ENCODE results near the gene PPIL6.

The PPIL6 gene

DNA sequence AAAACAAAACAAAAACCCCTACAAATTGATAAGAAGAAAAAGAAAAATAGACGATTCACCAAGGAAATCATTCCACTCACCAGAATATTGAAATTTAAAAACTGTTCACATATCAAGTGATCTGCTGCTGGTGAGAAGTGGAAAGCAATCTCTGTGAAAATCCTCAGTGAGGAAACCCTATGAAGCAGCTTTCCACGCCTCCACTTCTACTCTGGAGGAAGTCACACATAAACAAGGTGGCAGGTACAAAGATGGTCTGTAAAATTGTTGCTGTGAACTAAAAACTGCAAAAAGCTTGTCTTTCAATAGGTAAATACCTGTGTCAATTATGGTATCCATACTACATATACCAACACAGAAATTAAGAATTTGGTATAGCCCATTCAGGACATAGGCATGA, 76.7 kb downstream of the PPIL6 start:
- no peak for DNase-seq (ENCODE audit: low read depth in 3 of 3)

- DNase-seq (ENCODE audit: low read depth in 3 of 3): no peak
Observed at GRCh38 chr6:109362102-109362884, 78.1 kb downstream of the PPIL6 start.

- no peak for DNase-seq (ENCODE audit: low read depth in 3 of 3)
Observed at GRCh38 chr6:109360791-109361190, 79.6 kb downstream of the PPIL6 start.

- no peak for DNase-seq (ENCODE audit: low read depth in 3 of 3)
Observed at GRCh38 chr6:109360281-109360680, 80.1 kb downstream of the PPIL6 start.

DNA sequence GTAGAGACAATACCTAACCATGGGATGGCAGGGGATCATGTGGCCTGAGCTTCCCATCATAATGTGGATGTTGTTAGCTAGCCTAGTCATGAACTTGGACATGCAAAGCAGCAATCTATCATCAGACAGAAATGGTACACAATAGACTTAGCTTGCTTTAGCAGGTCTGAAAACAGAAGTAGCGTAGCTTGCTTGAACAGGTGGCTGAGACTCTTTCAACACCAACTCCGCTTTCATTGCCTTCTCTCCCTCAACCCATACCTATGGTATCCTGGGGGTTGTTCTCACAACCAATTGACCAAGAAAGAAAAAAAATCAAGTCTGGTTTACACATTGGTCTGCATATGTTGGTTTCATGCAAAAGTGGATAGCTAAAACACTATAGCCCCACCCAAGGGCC, 81.2 kb downstream of the PPIL6 start:
- no peak for DNase-seq (ENCODE audit: low read depth in 3 of 3)

DNA sequence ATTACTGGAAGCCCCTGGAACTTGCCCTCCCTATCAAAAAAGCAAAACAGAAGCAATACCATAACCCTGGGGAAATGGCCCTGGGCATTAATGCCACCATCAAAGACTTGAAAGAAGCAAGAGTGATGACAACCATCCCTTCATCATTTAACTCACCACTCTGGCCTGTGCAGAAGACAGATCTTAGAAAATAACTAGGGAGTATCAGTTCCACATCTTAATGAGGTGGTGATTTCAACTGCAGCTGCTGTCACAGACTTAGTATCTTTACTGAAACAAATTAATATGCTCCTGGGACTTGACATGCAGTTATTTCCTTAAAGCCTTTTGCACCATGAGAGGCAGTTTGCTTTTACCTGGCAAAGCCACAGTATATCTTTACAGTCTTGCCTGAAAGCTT, 82.2 kb downstream of the PPIL6 start:
- no peak for DNase-seq (ENCODE audit: low read depth in 3 of 3)

DNA sequence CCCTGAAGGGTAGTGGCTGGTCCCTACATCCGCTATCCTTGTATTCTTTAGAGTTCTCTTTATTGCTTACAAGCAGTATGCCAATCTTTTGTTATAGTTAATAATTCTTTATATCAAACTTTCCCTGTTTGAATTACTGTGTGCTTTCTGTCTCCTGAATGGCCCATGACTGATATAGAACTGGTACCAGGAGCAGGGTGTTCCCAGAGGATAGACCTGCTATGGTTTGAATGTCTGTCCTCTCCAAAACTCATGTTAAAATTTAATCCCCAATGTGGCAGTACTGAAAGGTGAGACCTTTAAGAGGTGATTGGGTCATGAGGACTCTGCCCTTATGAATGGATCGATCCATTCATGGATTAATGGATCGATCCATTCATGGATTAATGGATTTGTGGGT, 84.2 kb downstream of the PPIL6 start:
- DNase-seq (ENCODE audit: low read depth in 3 of 3): no peak

- DNase-seq (ENCODE audit: low read depth in 3 of 3): no peak
Observed at GRCh38 chr6:109351231-109352130, 88.9 kb downstream of the PPIL6 start.

DNA sequence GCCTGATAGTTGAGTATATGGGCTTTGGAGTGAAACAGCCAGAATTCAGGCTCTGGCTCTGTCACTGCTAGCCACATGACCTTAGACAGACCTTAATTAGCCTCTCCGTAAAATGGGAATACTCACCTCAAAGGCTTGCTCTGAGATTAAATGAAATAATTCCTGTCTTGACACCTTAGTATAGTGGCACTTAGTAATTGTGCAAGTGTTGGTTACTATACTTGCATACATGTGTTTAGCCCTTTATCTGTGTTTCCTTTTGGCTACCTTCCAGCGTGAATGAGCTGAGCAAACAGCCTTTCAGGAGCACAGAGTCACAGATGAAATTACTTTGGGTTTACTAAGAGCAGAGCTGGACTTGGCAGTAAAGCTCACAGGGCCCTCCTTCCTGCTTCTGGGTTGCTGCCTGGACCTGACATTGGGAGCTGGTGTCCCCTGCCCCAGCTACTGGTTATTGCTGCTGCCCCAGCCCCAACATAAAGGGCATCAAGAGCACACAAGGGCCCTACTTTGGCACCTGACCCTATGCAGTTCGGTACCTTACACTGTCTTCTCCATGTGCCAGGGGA, 90.9 kb downstream of the PPIL6 start:
- no peak for DNase-seq (ENCODE audit: low read depth in 3 of 3)

DNA sequence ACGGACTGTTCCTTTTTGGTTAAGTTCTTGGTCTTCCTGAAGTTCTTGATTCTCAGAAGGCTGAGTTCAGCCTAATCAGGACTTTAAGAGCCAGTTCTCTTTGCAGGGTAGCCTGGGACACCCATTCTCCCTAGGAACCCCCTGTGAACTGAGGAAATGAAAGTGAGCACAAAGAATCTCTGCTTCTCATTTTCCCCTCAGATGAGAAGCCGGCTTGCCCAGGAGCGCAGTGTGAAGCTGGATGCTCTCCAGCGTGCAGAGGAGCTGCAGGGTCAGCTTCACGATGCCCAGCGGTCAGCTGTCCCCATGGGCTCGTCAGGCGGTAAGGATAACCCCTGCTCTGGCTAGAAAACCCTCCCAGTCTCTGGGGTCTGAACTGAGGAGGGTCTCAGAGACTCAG, 92.2 kb downstream of the PPIL6 start:
- DNase-seq (ENCODE audit: low read depth in 3 of 3): no peak

DNA sequence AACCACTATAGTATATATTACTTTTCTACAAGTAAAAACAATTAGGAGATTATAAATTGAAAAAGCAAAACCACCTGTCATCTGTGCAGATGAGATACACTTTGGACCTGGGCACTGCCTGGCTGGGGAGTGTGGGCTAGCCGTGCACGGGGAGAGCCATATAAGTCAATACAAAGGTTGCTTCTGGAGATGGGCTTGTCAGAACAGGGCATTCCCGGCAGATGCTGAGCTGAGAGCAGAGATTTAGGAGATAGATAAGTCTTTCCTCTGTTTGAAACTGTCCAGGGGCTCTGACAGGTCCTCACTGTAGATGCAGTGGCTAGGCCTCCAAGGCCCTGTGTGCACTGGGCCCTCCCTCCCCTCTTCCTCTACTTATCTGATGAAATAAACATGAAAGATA, 92.6 kb downstream of the PPIL6 start:
- no peak for DNase-seq (ENCODE audit: low read depth in 3 of 3)

DNA sequence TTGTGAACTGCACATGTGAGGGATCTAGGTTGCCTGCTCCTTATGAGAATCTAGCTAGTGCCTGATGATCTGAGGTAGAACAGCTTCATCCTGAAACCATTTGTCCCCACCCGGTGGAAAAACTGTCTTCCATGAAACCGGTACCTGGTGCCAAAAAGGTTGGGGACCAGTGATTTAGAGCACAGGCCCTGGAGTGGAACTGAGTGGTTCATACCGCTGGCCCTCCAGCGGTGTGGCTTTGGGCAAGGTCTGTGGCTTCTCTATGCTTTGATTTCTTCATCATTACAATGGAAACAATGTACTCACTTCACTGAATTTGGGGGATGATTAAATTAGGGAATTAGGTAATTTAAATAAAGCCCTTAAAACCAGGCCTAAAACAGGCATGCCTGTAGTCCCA, 94.4 kb downstream of the PPIL6 start:
- no peak for DNase-seq (ENCODE audit: low read depth in 3 of 3)

GRCh38 chr6:109344226-109344625, 96.2 kb downstream of the PPIL6 start:
- no peak for DNase-seq (ENCODE audit: low read depth in 3 of 3)

- no peak for DNase-seq (ENCODE audit: low read depth in 3 of 3)
Observed at GRCh38 chr6:109343518-109343917, 96.9 kb downstream of the PPIL6 start.

GRCh38 chr6:109342911-109343310, 97.5 kb downstream of the PPIL6 start:
- DNase-seq (ENCODE audit: low read depth in 3 of 3): no peak

GRCh38 chr6:109342506-109342905, 97.9 kb downstream of the PPIL6 start:
- DNase-seq (ENCODE audit: low read depth in 3 of 3): no peak

GRCh38 chr6:109340811-109341210, 99.6 kb downstream of the PPIL6 start:
- no peak for DNase-seq (ENCODE audit: low read depth in 3 of 3)
